Measurements from ENCODE around the gene PPIP5K2. TPM values are rescaled to one million over a fixed set of nuclear protein-coding genes. Genes with fewer than 3 reads are reported as not detected.
"Not testable (repeated sequence)": the region's sequence is repeated elsewhere in the genome, so short reads cannot be mapped to it uniquely, and the experiment has no call there.

The PPIP5K2 gene
- total RNA-seq, 1 donor from 2014 or later = 53.3 TPM

- intact Hi-C loops (cut with DNase I) = no loop called here
- no peak overlapping the region for H3K27ac ChIP-seq
- ATAC-seq = no peak
- no peak overlapping the region for H3K4me3 ChIP-seq
- no peak for TF ChIP-seq CTCF (IDR thresholded peaks at IDR 0.05)
- no peaks in the 10 kb centered on the region for H3K9me3 ChIP-seq
- no peaks in the 10 kb centered on the region for H3K27me3 ChIP-seq
- no peaks in the 10 kb centered on the region for H3K36me3 ChIP-seq
- DNase-seq = no peak
- no peaks in the 10 kb centered on the region for H3K4me1 ChIP-seq
These were observed 96.6 kb downstream of the PPIP5K2 start for GRCh38 chr5:103216697-103217096.

GRCh38 chr5:103217101-103217500, 97.0 kb downstream of the PPIP5K2 start:
- no peak for ATAC-seq
- intact Hi-C loops (cut with DNase I) = no loop called here

GRCh38 chr5:103218164-103218563, 98.1 kb downstream of the PPIP5K2 start:
- Histone ChIP-seq H3K4me1 (no peaks in the 10 kb centered on the region), H3K27me3 (no peaks in the 10 kb centered on the region), H3K9me3 (no peaks in the 10 kb centered on the region), H3K36me3 (no peaks in the 10 kb centered on the region), H3K27ac (no peak overlapping the region), H3K4me3 (no peak overlapping the region)
- ATAC-seq (no peak), DNase-seq (no peak)
- intact Hi-C loops (cut with DNase I) = no loop called here
- no peak for TF ChIP-seq CTCF (IDR thresholded peaks at IDR 0.05)

More at GRCh38 chr5:103217101-103217500, 97.0 kb downstream of the PPIP5K2 start:
- Histone ChIP-seq H3K27ac (no peak overlapping the region), H3K4me3 (no peak overlapping the region), H3K27me3 (no peaks in the 10 kb centered on the region), H3K4me1 (no peaks in the 10 kb centered on the region), H3K36me3 (no peaks in the 10 kb centered on the region), H3K9me3 (no peaks in the 10 kb centered on the region)
- no peak for DNase-seq
- TF ChIP-seq CTCF (IDR thresholded peaks at IDR 0.05) = no peak

GRCh38 chr5:103219074-103219473, 99.0 kb downstream of the PPIP5K2 start:
- DNase-seq; H3K4me3 ChIP-seq; H3K4me1 ChIP-seq; H3K27me3 ChIP-seq; H3K36me3 ChIP-seq; H3K27ac ChIP-seq; ATAC-seq; intact Hi-C loops (cut with DNase I); H3K9me3 ChIP-seq: not testable (repeated sequence)

DNA sequence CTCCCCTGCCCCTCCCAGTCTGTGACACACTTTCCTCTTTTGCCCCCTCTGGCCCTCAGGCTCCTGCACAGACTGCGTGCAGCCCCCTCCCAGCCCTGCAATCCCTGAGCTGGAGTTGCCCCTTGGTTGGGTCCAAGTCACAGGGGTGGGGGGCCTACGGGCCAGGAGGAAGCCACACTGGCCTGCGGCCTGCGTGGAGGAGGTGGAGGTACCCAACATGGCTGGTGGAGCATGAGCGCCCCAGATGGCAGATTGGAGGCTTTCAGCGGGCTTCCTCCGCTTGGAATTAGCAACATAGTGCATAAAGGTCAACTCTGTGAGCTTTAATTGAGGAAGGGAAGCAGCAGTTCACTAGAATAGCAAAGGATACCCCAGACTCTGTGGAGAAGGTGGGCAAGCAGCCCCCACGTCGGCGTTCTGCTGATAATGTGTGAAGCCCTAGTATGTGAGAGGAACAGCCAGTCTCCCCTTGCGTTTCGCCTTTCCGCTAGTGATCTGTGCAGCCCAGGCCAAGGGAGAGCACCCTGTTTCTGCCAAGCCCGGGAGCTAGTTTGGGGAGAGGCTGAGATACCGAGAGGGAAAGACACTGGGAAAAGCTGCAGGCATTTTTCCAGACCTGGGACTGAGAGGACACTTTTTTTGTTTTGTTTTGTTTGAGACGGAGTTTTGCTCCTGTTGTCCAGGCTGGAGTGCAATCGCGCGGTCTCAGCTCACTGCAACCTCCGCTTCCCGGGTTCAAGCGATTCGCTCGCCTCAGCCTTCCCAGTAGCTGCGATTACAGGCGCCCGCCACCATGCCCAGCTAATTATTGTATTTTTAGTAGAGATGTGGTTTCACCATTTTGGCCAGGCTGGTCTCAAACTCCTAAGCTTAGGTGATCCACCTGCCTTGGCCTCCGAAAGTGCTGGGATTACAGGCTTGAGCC, 103.2 kb downstream of the PPIP5K2 start:
- no peak overlapping the region for H3K27ac ChIP-seq
- no peaks in the 10 kb centered on the region for H3K27me3 ChIP-seq
- TF ChIP-seq CTCF (IDR thresholded peaks at IDR 0.05) = no peak
- intact Hi-C loops (cut with DNase I) = no loop called here
- peak; percentile 51 for DNase-seq
- no peak overlapping the region for H3K4me3 ChIP-seq
- no peaks in the 10 kb centered on the region for H3K36me3 ChIP-seq
- no peak for ATAC-seq
- H3K4me1 ChIP-seq = no peaks in the 10 kb centered on the region
- H3K9me3 ChIP-seq = no peaks in the 10 kb centered on the region

- no peaks in the 10 kb centered on the region for H3K4me1 ChIP-seq
- H3K36me3 ChIP-seq = no peaks in the 10 kb centered on the region
- H3K4me3 ChIP-seq = no peak overlapping the region
- ATAC-seq = peak; percentile 98
- H3K9me3 ChIP-seq = no peaks in the 10 kb centered on the region
- no peaks in the 10 kb centered on the region for H3K27me3 ChIP-seq
- TF ChIP-seq CTCF (IDR thresholded peaks at IDR 0.05) = peak; percentile 71
- no peak overlapping the region for H3K27ac ChIP-seq
- DNase-seq = no peak
- intact Hi-C loops (cut with DNase I) = no loop called here
These were observed 104.2 kb downstream of the PPIP5K2 start for GRCh38 chr5:103224118-103224893.

All from upper lobe of right lung (tissue), 1 donor.